ENCODE measurements around the gene KCNH8.
"Not testable (repeated sequence)": the region's sequence is repeated elsewhere in the genome, so short reads cannot be mapped to it uniquely, and the experiment has no call there.

Gene KCNH8

GRCh38 chr3:19147905-19148767 is at the start of gene KCNH8:
Gene KCNH8 (plus strand): TSS chr3:19148510. CDS start chr3:19148720, 210 bp downstream.
- DNase-seq = peak; percentile 30

GRCh38 chr3:19102654-19103290 is 45.5 kb upstream of the KCNH8 start:
- DNase-seq = not testable (repeated sequence)

GRCh38 chr3:19103510-19103909 is 44.8 kb upstream of the KCNH8 start:
- no peak for DNase-seq

GRCh38 chr3:19104459-19104858 is 43.9 kb upstream of the KCNH8 start:
- DNase-seq = no peak

GRCh38 chr3:19105826-19106225 is 42.5 kb upstream of the KCNH8 start:
- no peak for DNase-seq

GRCh38 chr3:19106307-19106706 is 42.0 kb upstream of the KCNH8 start:
- no peak for DNase-seq

GRCh38 chr3:19107719-19108118 is 40.6 kb upstream of the KCNH8 start:
- no peak for DNase-seq

GRCh38 chr3:19110335-19110895 is 37.9 kb upstream of the KCNH8 start:
- no peak for DNase-seq

GRCh38 chr3:19114461-19114860 is 33.8 kb upstream of the KCNH8 start:
- DNase-seq = no peak

GRCh38 chr3:19116239-19116638 is 32.1 kb upstream of the KCNH8 start:
- DNase-seq = no peak

- no peak for DNase-seq
These were observed 23.6 kb upstream of the KCNH8 start for GRCh38 chr3:19124752-19125151.

GRCh38 chr3:19139863-19140262 is 8.4 kb upstream of the KCNH8 start:
- DNase-seq = no peak

GRCh38 chr3:19146685-19147650 is 1.3 kb upstream of the KCNH8 start:
- DNase-seq = peak; percentile 73

- DNase-seq = no peak
These were observed 420 bp downstream of the KCNH8 start for GRCh38 chr3:19148768-19149091.

- peak; percentile 14 for DNase-seq
These were observed 1.1 kb downstream of the KCNH8 start for GRCh38 chr3:19149368-19149767.

- no peak for DNase-seq
These were observed 2.9 kb downstream of the KCNH8 start for GRCh38 chr3:19151171-19151570.

GRCh38 chr3:19154693-19155250 is 6.5 kb downstream of the KCNH8 start:
- no peak for DNase-seq

- DNase-seq = no peak
These were observed 7.1 kb downstream of the KCNH8 start for GRCh38 chr3:19155375-19155774.

GRCh38 chr3:19159966-19160635 is 11.8 kb downstream of the KCNH8 start:
- DNase-seq = no peak

- DNase-seq = no peak
These were observed 17.3 kb downstream of the KCNH8 start for GRCh38 chr3:19165654-19166053.

GRCh38 chr3:19171794-19172193 is 23.5 kb downstream of the KCNH8 start:
- DNase-seq = no peak

- DNase-seq = no peak
These were observed 25.6 kb downstream of the KCNH8 start for GRCh38 chr3:19173945-19174344.
